OCI-M1 (cell line): Measurements from ENCODE around the gene DEGS2.

ENCODE experiments used
- DNase-seq: peaks from one replicate; lab custom pipeline; 2025; lab: John Stamatoyannopoulos, UW

Gene DEGS2

GRCh38 chr14:100132161-100132902 lies 27.1 kb downstream of the DEGS2 start:
- DNase-seq = no peak

DNA sequence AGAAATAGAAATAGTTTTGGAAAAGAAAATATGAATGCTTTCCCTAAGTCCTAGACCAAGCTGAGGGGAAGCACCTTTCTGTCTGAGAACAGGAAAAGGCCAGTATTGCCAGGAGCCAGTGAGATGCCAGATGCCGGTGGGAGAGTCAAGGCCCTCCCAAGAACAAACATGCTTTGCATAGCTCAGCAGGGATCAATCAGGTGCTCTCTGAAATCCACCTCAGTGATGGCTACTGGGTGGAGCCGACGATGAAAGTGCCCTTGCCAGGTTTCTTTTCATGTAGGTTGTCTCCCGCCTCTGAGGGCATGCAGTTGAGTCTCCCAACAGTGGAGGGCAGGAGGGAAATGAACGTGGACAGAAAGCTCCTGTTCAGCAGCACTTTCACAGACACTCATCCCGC lies 28.3 kb downstream of the DEGS2 start:
- no peak for DNase-seq

- DNase-seq = no peak
Observed at GRCh38 chr14:100130521-100130920, 28.9 kb downstream of the DEGS2 start.

DNA sequence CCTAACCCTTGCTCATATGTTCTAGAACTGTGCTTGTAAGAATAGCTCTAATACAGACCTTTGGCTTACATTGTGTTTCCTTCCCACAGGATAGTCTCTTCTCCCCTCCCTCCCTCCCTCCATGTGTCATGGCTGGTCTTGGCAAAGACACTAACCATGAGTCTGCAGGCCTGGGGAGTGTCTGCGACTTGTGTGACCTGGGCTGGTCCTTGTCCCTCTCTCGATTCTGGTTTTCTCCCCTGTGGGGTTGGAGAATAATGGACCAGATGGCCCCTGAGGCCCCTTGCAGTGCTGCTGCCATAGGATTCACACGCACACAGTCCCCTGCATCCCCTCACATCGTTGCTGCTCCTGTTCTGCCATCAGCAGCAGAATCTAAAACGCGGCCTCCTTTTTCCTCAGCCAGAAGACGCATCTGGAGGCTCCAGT lies 30.3 kb downstream of the DEGS2 start:
- DNase-seq = no peak

DNA sequence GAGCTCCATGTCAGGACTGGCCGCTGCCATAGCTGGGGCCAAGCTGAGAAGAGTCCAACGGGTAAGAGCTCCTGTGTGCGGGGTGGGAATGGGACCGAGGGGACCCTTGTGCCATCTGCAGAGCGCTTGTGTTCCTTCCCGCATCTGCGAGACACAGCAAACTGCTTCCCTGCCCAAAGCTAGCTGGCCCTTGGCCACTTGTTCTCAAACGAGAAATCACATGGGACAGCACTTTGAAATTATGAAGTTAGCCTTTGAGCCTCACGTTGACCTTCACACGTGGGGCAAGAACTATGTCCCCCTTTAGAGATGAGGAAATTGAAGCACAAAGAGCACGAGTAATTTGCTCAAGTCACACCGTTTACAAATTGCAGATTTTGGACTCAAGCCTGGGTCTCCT lies 30.8 kb downstream of the DEGS2 start:
- no peak for DNase-seq

- no peak for DNase-seq
Observed at GRCh38 chr14:100127853-100128455, 31.5 kb downstream of the DEGS2 start.

DNA sequence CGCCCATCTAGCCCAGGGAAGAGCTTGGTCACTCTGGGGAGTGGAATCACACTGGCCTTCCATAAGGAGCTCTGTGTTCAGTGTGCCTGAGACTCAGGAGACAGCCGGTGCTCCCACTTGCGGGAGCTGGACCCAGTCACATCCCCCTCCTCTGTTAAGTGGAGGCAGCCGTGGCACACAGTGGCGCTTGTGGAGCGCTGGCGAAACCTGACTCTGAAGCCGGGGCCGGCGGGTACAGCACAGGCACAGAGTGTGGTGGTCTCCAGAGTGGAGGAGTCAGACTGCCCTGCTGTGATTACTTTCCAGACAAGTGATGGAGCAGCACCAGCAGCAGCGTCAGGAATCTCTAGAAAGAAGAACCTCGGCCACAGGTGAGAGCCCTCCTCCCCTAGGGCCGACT lies 33.0 kb downstream of the DEGS2 start:
- no peak for DNase-seq

DNA sequence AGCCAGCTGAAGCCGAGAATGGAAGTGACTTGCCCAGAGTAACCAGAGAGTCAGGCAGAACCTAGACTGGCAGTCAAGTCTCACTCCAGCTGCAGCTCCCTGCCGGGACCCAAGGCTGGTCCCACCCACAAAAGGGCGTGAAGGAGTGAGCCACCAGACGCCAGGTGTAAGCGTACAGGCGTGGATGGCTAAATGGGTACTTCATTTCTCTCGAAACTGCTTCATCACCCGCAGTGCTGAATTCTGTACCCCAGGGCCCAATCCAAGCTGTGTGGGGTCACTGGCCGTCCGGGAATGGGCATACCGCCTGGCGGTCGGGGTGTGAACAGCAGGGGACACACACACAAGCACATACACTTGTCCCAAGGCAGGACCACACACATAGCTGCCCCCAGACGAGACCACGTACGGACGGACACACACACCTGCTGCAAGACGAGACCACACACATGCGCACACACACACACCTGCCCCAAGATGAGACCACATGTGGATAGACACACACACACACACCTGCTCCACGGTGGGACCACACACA lies 34.8 kb downstream of the DEGS2 start:
- no peak for DNase-seq

- no peak for DNase-seq
Observed at GRCh38 chr14:100123618-100124017, 35.8 kb downstream of the DEGS2 start.

DNA sequence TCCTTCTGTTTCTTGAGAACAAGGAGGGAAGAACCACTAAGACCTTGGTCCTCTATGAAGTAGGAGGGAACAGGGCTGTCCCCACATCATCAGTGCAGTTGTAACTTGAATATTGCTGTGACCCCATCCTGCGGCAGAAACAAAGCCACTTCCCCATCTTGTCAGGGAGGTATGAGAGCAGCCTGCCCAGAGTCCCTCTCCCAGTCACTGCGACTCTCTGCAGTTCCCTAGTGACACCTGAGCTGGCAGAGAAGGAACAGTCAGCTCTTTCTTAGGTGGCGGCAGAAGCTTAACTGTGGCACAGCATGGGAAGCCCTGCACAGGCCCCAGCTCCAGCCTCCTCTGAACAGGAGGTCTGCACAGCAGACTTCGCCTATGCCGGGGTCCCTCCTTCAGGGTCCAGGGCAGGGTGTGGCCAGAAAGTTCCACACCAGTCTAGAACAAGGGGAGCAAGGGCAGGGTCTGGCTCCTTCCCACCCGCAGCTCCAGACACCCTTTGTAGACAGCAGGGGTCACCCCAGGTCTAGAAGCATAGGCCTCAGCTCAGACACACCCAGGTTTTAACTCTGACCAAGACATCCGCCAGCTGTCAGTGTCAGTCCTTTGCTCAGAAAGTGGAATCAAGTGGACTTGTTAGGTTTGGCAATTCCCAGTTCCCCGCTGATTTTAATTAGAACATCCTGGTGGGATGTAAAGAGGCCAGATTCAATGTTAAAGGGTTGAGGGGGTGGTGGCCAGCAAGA lies 36.8 kb downstream of the DEGS2 start:
- DNase-seq = peak; percentile 30

DNA sequence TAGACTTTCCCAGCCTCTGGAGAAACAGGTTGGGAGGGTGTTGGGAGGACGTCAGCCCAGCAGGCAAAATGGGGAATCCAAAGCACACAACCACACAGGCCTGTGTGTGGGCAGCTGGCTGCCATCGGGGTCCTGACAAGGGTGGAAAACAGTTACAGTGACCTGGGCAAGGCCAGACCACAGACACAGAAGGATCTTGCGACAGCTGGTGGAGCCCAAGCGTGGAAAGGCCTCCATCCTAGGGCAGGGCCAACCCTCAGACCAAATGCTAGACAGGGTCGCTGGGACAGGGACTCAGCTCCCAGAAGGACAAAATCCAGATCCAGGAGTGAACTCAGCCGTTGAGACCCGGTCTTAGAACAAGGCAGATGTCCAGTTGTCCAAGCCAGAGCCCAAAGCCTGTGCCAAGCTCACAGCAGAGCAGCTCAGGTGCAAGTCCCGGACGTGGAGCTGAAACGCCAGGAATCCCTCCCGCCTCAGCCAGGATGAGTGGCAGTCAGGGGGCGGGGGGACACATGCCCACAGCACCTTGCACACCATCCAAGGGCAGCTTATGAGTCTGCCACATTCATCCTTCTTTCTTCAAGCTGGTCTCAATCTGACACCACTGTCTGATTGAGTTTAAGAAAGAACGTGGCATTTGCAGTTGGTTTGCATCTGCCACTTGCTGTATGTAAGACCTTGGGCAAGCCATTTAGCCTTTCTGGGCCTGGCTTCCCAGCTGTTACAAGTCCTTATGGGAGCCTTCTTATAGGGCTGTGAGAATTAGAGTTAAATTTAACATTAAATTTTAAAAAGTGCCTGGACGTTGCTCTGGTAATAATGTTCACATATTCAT lies 37.6 kb downstream of the DEGS2 start:
- DNase-seq = no peak

GRCh38 chr14:100120522-100121269 lies 38.7 kb downstream of the DEGS2 start:
- no peak for DNase-seq

DNA sequence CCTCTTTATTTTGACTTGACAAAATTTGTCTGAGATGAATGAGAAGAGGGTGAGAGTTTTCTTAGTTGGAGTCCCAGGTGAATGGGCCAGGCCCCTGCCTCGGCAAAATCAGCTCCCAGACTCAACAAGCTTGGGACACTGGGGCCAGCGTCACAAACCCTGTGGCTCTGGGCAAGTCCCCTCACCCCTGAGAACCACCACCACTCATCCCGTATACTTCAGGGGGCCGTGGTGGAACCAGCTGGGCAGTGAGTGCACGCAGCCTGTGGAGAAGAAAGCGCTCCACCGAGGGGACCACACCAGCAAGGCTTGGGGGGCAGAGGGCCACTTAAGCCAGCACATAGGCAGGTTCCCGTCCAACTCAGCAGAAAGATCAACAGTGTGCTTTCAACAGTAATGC lies 40.2 kb downstream of the DEGS2 start:
- DNase-seq = no peak

DNA sequence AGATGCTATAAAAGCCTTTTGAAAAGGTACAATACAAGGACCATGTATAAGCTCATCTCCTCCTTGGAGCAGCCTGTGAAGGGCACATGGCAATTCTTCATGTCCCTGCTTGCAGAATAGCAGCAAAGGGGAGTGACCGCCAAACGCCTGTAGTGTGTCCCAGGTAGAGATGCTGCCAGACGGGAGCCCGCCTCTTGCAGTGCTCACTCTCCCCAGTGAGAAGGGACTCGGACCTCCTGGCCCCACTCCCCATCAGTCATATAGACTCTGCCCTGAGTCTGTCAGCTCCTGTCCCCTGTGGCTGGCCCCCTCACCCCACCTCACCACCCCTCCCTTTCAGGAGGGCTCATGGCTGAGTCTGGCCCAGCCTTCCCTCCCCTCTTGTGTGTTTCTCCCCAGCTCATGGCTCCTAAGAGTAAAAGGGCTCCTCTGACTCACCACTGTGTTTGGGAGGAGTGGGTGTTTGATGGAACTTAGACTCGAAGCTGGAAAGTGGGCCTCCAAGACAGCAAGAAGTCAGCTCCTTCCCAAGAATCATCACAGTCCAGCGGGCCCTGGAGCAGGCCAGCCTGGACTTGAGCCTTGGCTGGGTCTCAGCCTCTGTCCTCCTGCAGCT lies 40.9 kb downstream of the DEGS2 start:
- DNase-seq = no peak

- DNase-seq = peak; percentile 3
Observed at GRCh38 chr14:100117633-100118395, 41.6 kb downstream of the DEGS2 start.

GRCh38 chr14:100117026-100117425 lies 42.4 kb downstream of the DEGS2 start:
- no peak for DNase-seq

GRCh38 chr14:100116134-100116533 lies 43.3 kb downstream of the DEGS2 start:
- no peak for DNase-seq

GRCh38 chr14:100115726-100116125 lies 43.7 kb downstream of the DEGS2 start:
- DNase-seq = no peak

- DNase-seq = no peak
Observed at GRCh38 chr14:100115236-100115635, 44.2 kb downstream of the DEGS2 start.
